GM19328 (cell line): Measurements from ENCODE around the gene SLC38A10.

Experiments
- ATAC-seq: cut with Tn5 transposase; IDR thresholded peaks from one replicate; pipeline ENCODE4 v1.9.1; 2021; ENCODE audit warnings: mild to moderate bottlenecking, moderate library complexity; ENCODE audit not compliant: unreplicated experiment

SLC38A10 gene

GRCh38 chr17:81279278-81280275, 15.5 kb downstream of the SLC38A10 start:
- ATAC-seq: no peak

- no peak for ATAC-seq
Observed at GRCh38 chr17:81278831-81279230, 16.3 kb downstream of the SLC38A10 start.

GRCh38 chr17:81277946-81278693, 17.0 kb downstream of the SLC38A10 start:
- no peak for ATAC-seq

- ATAC-seq: no peak
Observed at GRCh38 chr17:81277421-81277820, 17.7 kb downstream of the SLC38A10 start.

GRCh38 chr17:81276781-81277180, 18.3 kb downstream of the SLC38A10 start:
- no peak for ATAC-seq

GRCh38 chr17:81274471-81274855, 20.6 kb downstream of the SLC38A10 start:
- ATAC-seq: no peak

- ATAC-seq: no peak
Observed at GRCh38 chr17:81273698-81274470, 21.2 kb downstream of the SLC38A10 start.

GRCh38 chr17:81272616-81273015, 22.5 kb downstream of the SLC38A10 start:
- no peak for ATAC-seq

- no peak for ATAC-seq
Observed at GRCh38 chr17:81271226-81271625, 23.9 kb downstream of the SLC38A10 start.

GRCh38 chr17:81270279-81270678, 24.8 kb downstream of the SLC38A10 start:
- ATAC-seq: no peak

- ATAC-seq: no peak
Observed at GRCh38 chr17:81267390-81268067, 27.6 kb downstream of the SLC38A10 start.

GRCh38 chr17:81265576-81265975, 29.5 kb downstream of the SLC38A10 start:
- ATAC-seq: no peak

GRCh38 chr17:81264640-81265039, 30.5 kb downstream of the SLC38A10 start:
- no peak for ATAC-seq

- ATAC-seq: no peak
Observed at GRCh38 chr17:81263371-81264181, 31.5 kb downstream of the SLC38A10 start.

GRCh38 chr17:81261582-81262336, 33.3 kb downstream of the SLC38A10 start:
- no peak for ATAC-seq

- no peak for ATAC-seq
Observed at GRCh38 chr17:81261096-81261495, 34.0 kb downstream of the SLC38A10 start.

GRCh38 chr17:81260641-81261040, 34.5 kb downstream of the SLC38A10 start:
- no peak for ATAC-seq

GRCh38 chr17:81260171-81260570, 34.9 kb downstream of the SLC38A10 start:
- no peak for ATAC-seq

- no peak for ATAC-seq
Observed at GRCh38 chr17:81259058-81259605, 36.0 kb downstream of the SLC38A10 start.
